Small intestine (tissue), 7 donors: Measurements from ENCODE around the gene MCF2L. TPM values are rescaled to one million over a fixed set of nuclear protein-coding genes. Genes with fewer than 3 reads are reported as not detected.

Experiments used
- DNase-seq, 2 donors: peaks; one replicate each; pipeline versions ENCODE4 v3.0.0 to v3.0.0-alpha.2; 2013
- FAIRE-seq: peaks from 2 replicates; lab custom pipeline; 2012; peaks lifted over from hg19 to GRCh38; lab: Jason Lieb, UNC
- H3K27ac ChIP-seq, 3 donors: one replicate each; pipeline ENCODE4 v1.5.1; 2013; ENCODE audit warnings: low read length in 2 of 3, mild to moderate bottlenecking in 2 of 3, control low read depth in 1 of 3, inconsistent platforms in 1 of 3, low read depth in 1 of 3, moderate library complexity in 1 of 3
- H3K27me3 ChIP-seq, 3 donors: one replicate each; pipeline ENCODE4 v1.6.1; 2013; ENCODE audit warnings: low read length in 3 of 3, inconsistent platforms in 1 of 3; ENCODE audit not compliant: control insufficient read depth in 3 of 3, insufficient read depth in 3 of 3
- H3K36me3 ChIP-seq, 3 donors: one replicate each; pipeline ENCODE4 v1.6.1; 2013; ENCODE audit warnings: low read length in 3 of 3, inconsistent platforms in 1 of 3, low read depth in 1 of 3, mild to moderate bottlenecking in 1 of 3, moderate library complexity in 1 of 3; ENCODE audit not compliant: control insufficient read depth in 3 of 3, insufficient read depth in 2 of 3
- H3K4me1 ChIP-seq, 3 donors: one replicate each; pipeline ENCODE4 v1.6.1; 2013; ENCODE audit warnings: low read length in 2 of 3, inconsistent platforms in 1 of 3, low read depth in 1 of 3, mild to moderate bottlenecking in 1 of 3, moderate library complexity in 1 of 3; ENCODE audit not compliant: control insufficient read depth in 3 of 3, insufficient read depth in 2 of 3
- H3K4me3 ChIP-seq, 3 donors: one replicate each; pipeline ENCODE4 v1.5.1; 2013; ENCODE audit warnings: low read length in 3 of 3, control low read depth in 1 of 3, inconsistent platforms in 1 of 3, low read depth in 1 of 3, mild to moderate bottlenecking in 1 of 3, moderate library complexity in 1 of 3
- H3K9me3 ChIP-seq, 2 donors: one replicate each; pipeline ENCODE4 v1.6.1; 2013; ENCODE audit warnings: low read depth in 1 of 2, low read length in 1 of 2; ENCODE audit not compliant: control insufficient read depth in 2 of 2, insufficient read depth in 1 of 2
- WGBS, 3 donors: extraction: QIAGEN DNeasy Blood & Tissue Kit; methylation state at CpG; one replicate each; pipeline ENCODE4 v1.1.7; 2013; 5-methylcytosine and 5-hydroxymethylcytosine counted together
- polyA plus RNA-seq, 4 donors: library from polyadenylated mRNA; stranded (reverse) in 3 of 4; unstranded in 1 of 4; fragments of 200-250 nt in 3 of 4; fragments of 120-200 nt in 1 of 4; gene quantifications; one replicate each; pipeline versions ENCODE4 v1.2.1 to v1.2.3, GENCODE V29; 2013
- donor health status: healthy with polysubstance abuse.
- donor health status: control.
- donor health status: control.
- donor health status: Bipolar disorder and iron deficiency.
- donor health status: healthy.

MCF2L gene
- polyA plus RNA-seq, 4 donors: 12.2 to 37.1 (median 22.0) TPM

DNA sequence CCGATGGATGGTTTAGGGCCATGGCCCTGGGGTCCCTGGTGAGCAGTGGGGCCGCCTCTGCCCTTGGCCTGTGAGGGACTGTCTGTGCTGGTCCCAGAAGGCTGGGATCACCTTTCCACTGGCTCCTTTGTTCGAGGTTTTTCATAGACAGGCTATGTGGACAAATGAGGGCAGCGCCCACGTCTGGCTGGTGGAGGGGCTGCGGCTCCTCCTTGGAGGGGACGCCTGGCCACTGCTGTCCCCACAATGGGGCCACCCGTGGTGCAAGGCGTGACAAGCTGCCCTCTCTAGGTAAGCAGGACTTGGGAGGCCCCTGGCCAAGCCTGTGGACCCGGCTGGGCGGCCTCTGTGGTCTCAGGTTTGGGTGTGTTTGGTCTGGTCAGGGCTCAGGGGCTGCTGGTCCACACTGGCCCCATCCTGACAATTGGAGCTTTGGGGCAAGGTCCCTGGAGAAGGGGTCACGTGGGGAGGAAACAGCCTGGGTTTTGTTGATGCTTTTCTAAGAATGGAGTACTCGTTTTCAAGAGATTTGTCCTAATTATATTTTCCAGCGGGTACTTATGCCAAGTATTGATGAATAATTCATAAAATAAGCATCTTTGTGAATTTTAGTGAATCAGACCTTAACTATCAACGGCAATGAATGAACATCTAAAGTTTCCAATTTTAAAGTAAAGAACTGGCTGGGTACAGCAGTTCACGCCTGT is 33.3 kb downstream of the MCF2L start:
- peak overlapping the region in 2 of 3 donors; percentile 32 to 54 for H3K4me3 ChIP-seq
- peaks cover 0 to 34% (median 0%) of the 10 kb centered on the region in 3 donors for H3K4me1 ChIP-seq
- H3K9me3 ChIP-seq: no peaks in the 10 kb centered on the region
- H3K27me3 ChIP-seq: no peaks in the 10 kb centered on the region
- peaks cover 0 to 38% (median 0%) of the 10 kb centered on the region in 3 donors for H3K36me3 ChIP-seq
- FAIRE-seq (no peak), DNase-seq (peak; percentile 40 to 68)
- WGBS, 3 donors: 25 to 58% (median 48%) methylated on average over 15 to 16 of the region's 16 CpGs
- peak overlapping the region in 1 of 3 donors; percentile 52 for H3K27ac ChIP-seq

DNA sequence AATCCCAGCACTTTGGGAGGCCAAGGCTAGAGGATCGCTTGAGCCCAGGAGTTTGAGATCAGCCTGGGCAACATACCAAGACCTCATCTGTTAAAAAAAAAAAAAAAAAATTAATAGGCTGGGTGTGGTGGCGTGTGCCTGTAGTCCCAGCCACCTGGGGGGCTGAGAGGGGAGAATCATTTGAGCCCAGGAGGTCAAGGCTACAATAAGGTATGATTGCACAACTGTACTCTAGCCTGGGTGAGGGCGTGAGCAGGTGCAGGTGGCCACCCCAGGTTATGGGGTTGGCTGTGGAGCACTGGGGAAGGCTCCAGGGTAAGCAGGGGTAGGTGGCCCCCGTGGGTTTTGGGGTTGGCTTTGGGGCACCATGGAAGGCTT is 33.9 kb downstream of the MCF2L start:
- Histone ChIP-seq H3K9me3 (no peaks in the 10 kb centered on the region), H3K36me3 (peaks cover 0 to 42% (median 0%) of the 10 kb centered on the region in 3 donors), H3K4me3 (no peak overlapping the region), H3K4me1 (peaks cover 0 to 28% (median 0%) of the 10 kb centered on the region in 3 donors), H3K27ac (no peak overlapping the region), H3K27me3 (no peaks in the 10 kb centered on the region)
- DNase-seq: no peak
- 56 to 78% (median 62%) methylated on average over 4 of the region's 4 CpGs for WGBS, 3 donors
- FAIRE-seq: no peak

DNA sequence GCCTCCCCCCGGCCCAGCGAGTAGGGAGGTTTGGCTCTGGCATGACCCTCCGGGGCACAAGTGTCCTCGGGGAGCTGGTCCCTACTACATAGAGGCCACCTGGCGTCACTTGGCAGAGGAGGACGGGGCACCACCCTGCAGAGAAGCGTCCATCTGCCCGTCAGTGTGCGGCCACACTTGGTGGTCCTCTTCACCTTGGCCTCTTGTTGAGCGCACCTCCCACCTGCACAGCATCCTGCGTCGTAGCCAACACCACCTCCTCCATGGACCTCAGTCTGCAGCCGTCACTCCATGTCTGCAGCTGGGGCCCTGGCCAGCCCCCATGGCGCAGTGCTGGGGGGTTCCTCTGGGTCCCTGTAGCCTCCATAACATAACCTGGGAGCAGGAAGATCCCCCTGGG is 35.1 kb downstream of the MCF2L start:
- Histone ChIP-seq H3K4me3 (no peak overlapping the region), H3K36me3 (peaks cover 0 to 42% (median 0%) of the 10 kb centered on the region in 3 donors), H3K27ac (no peak overlapping the region), H3K4me1 (peaks cover 0 to 18% (median 0%) of the 10 kb centered on the region in 3 donors), H3K9me3 (no peaks in the 10 kb centered on the region), H3K27me3 (no peaks in the 10 kb centered on the region)
- DNase-seq (no peak), FAIRE-seq (no peak)
- WGBS, 3 donors: 86 to 89% (median 86%) methylated on average over 14 of the region's 14 CpGs

DNA sequence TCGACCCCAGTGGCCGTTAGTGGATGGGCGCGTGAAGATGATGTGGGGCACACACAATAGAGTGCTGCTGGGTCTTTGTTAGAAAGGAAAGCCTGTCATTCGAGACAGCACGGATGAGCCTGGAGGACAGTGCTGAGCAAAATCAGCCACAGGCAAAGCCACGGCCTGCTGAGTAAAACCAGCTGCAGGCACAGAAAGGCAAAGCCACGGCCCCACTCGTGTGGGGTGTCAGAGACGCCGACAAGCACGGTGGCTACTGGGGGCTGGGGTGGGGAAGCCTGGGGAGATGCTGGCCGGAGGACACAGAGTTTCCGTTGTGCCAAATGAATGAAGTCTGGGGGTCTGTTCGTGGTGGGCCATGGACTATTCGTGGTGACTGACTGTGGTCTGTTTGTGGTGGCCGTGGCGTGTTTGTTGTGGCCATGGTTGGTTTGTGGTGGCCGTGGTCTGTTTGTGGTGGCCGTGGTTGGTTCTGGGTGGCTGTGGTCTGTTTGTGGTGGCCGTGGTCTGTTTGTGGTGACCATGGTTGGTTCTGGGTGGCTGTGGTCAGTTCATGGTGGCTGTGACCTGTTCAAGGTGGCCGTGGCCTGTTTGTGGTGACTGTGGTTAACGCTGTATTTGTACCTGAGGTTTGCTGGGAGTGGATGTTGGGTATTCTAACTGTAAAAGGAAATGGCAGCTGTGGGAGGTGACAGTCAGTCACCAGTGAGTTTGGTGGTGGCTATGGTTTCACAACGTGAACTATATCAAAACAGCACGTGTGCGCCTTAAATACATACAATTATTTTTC is 36.3 kb downstream of the MCF2L start:
- no peak for DNase-seq
- Histone ChIP-seq H3K9me3 (no peaks in the 10 kb centered on the region), H3K4me1 (peaks cover 0 to 15% (median 0%) of the 10 kb centered on the region in 3 donors), H3K4me3 (no peak overlapping the region), H3K36me3 (peaks cover 0 to 40% (median 0%) of the 10 kb centered on the region in 3 donors), H3K27ac (no peak overlapping the region), H3K27me3 (no peaks in the 10 kb centered on the region)
- FAIRE-seq: no peak
- WGBS, 3 donors: 79 to 92% (median 82%) methylated on average over 24 to 26 of the region's 26 CpGs

DNA sequence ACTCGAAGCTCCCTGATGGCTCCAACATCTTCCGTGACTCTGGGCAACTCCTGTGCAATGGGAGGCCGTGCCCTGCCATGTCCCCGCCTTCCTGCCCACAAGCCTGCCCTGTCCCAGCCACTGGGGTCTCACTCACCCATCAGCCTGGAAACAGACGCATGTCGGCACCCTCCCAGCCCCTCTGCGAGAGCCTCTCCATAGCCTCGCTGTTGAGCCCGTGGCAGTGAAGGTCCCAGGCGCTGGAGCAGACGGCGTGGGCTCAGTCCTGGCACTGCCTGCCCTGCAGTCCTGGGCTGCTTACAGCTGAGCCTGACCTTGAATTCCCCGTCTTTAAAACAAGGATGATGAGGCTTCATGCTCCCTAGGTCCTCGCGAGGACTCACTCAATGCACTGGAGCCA is 37.0 kb downstream of the MCF2L start:
- FAIRE-seq (no peak), DNase-seq (no peak)
- WGBS, 3 donors: 91 to 95% (median 93%) methylated on average over 15 of the region's 15 CpGs
- no peaks in the 10 kb centered on the region for H3K27me3 ChIP-seq
- no peaks in the 10 kb centered on the region for H3K9me3 ChIP-seq
- no peak overlapping the region for H3K27ac ChIP-seq
- H3K4me1 ChIP-seq: peaks cover 0 to 15% (median 0%) of the 10 kb centered on the region in 3 donors
- H3K36me3 ChIP-seq: peaks cover 0 to 44% (median 0%) of the 10 kb centered on the region in 3 donors
- no peak overlapping the region for H3K4me3 ChIP-seq

DNA sequence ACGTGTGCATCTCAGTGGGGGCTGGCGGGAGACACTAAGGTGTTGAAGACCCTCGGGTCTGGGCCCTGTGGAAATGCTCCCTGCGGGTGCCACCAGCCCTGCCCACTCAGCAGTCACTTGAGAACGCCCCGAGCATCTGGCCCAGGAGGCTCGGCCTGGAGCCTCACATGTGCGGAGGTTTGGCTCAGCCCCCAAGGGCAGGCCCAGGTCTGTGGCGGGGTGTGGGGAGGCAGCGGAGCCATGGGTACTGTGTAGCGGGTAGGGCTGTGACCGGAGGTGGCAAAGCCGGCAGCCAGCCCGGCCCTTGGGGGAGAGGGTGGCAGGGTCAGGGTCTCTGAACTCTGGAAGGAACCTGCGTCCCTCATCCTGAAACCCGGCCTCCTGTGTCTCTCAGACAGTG is 37.6 kb downstream of the MCF2L start:
- Histone ChIP-seq H3K9me3 (no peaks in the 10 kb centered on the region), H3K36me3 (peaks cover 0 to 46% (median 0%) of the 10 kb centered on the region in 3 donors), H3K27ac (no peak overlapping the region), H3K4me3 (no peak overlapping the region), H3K27me3 (no peaks in the 10 kb centered on the region), H3K4me1 (peaks cover 0 to 10% (median 0%) of the 10 kb centered on the region in 3 donors)
- 92 to 93% (median 92%) methylated on average over 16 of the region's 16 CpGs for WGBS, 3 donors
- FAIRE-seq (no peak), DNase-seq (no peak)

DNA sequence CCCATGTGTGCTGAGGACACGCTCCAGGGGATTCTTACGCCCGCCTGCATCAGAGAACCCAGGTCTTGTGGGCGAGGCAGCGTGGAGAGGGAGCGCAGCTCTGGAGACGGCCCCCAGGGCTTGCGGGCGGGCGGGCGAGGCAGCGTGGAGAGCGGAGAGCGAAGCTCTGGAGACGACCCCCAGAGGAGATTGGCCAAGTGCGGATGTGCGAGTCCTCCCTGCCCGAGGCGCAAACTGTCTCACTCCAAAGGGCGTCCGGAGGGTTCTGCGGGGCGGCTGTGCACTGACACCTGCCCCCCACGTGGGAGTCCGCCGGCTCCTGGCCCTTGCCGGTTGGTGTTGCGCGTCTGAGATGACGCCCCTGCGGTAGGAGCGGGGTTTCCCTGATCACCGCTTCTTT is 39.8 kb downstream of the MCF2L start:
- 91 to 94% (median 91%) methylated on average over 32 to 33 of the region's 33 CpGs for WGBS, 3 donors
- FAIRE-seq: no peak

DNA sequence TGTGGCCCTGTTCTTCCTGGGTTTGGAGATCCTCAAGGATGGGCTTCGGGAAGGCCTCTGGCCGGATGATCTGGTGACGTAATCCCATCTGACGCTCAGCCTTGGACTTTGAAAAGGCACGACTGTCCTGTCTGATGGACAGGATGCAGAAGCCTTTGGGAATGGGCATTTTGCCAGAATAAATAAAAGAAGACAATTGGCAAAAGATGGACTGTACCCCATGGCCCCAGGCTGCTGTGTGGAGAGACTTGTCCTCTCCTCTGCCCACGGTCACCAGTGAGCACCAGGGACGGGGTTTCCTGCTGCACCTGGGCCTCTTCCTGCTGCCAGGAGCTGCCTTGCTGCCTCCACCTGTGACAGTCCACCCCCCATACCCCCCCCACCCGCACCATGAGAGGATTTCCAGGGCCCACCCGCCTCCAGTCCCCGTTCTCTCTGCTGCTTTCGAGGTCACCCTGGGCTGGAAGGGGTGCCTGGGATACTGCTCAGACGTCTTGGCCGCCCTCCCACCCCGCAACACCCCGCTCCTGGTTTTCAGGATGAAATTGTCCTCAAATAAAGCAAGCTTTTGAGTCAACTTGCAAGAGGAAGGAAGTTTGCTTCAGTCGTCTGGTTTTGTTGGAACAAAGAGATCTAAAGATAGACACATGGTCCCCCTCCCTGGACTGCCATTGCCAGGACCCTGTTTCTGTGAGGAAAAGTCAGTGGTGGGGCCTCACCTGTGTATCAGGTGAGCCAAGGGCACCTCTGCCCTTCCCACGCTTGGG is 40.9 kb downstream of the MCF2L start:
- Histone ChIP-seq H3K36me3 (peaks cover 0 to 48% (median 0%) of the 10 kb centered on the region in 3 donors), H3K4me1 (peaks cover 0 to 15% (median 0%) of the 10 kb centered on the region in 3 donors), H3K27ac (peak overlapping the region in 1 of 3 donors; percentile 42), H3K4me3 (no peak overlapping the region), H3K27me3 (no peaks in the 10 kb centered on the region), H3K9me3 (no peaks in the 10 kb centered on the region)
- FAIRE-seq (no peak), DNase-seq (peak in 1 of 2 donors; percentile 50)
- 51 to 58% (median 52%) methylated on average over 15 to 17 of the region's 17 CpGs for WGBS, 3 donors

More for the DNA sequence above, 39.8 kb downstream of the MCF2L start:
- peaks cover 0 to 53% (median 0%) of the 10 kb centered on the region in 3 donors for H3K36me3 ChIP-seq
- H3K27me3 ChIP-seq: no peaks in the 10 kb centered on the region
- H3K9me3 ChIP-seq: no peaks in the 10 kb centered on the region
- no peak overlapping the region for H3K4me3 ChIP-seq
- peaks cover 0 to 12% (median 0%) of the 10 kb centered on the region in 3 donors for H3K4me1 ChIP-seq
- H3K27ac ChIP-seq: no peak overlapping the region
- DNase-seq: no peak
